GM18909 (cell line): ENCODE data around the gene ZNF335.

ENCODE experiments used
- ATAC-seq: cut with Tn5 transposase; IDR thresholded peaks from one replicate; pipeline ENCODE4 v1.9.1; 2021; ENCODE audit warnings: mild to moderate bottlenecking; ENCODE audit not compliant: unreplicated experiment, poor library complexity

Gene ZNF335

DNA sequence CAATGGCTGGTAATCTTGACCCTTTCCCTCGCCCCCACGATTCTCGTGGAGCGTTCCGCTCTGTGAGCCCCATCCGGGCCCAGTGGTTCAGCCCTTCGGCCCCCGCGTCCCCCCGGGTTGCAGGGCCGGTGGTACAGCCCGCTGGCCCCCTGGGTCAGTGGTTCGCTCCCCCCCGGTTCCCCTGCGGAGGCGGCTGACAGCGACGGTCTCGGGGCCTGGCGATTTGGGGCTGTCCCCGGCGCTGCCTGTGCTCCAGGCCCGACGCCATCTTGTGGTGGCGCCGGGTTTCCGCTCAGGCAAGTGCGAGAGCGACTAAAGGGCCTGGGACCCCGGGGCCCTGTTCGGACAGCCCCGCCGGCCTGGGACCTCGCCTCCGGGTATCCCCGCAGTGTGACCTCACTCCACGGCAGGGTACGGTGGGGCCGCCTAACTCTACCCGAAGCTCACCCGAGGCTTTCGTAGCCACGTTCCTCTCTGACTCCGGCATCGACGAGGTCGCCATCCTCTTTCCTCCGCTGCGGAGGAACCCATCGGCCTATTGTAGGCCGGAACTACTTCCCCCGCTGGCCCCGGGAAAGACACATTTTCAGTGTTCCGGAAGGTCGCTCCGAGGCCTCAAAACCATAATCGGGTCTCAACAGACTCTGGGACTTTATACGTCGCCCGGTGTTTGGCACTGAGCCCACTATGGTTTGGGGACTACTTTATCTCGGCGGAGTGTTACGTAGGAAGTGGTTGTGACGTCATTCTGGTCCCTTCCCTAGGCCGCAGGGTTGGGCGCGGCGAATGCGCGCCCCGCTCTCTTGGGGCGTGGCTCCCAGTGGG is at the start of gene ZNF335:
Gene ZNF335 (minus strand): TSS at position 529 of the 825 bp plus-strand sequence. CDS start 793 bp downstream, outside the sequence.
- peak; percentile 79 for ATAC-seq

DNA sequence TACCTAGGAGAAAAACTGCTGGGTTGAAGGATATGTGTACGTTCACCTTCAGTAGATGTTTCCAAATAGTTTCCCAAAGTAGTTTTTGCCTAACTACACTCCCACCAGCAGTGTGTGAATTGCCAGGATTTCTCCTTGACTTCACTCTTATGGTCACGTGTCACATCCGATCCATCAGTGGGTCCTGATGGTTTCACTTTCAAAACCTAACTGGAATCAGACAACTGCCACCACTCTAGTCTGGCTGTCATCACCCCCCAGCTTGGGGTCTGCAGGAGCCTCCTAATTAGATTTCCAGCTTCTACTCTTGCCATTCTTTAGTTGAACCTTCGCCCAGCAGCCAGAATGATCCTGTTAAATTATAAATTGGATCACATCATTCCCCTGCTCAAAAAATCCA is 48.6 kb upstream of the ZNF335 start:
- ATAC-seq, result no peak

- no peak for ATAC-seq
Observed at GRCh38 chr20:46018611-46019010, 46.6 kb upstream of the ZNF335 start.

DNA sequence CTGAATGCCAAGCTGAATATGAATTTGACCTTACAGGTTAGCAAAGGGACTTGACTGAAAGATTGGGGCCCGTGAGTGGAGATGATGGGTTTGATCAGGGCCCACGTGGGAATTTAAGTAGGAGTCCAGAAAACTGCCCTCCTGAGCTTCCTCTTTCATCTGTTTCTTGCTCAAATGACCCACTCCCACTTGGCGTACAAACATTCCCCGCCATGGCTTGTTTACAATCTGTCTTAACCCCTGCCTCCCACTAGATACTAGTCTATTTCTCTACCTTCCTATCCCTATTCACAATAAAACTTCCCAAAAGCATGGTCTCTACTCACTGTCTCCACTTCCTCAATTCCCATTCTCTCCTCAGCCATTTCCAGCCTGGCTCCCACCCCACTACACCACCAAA is 46.1 kb upstream of the ZNF335 start:
- no peak for ATAC-seq

DNA sequence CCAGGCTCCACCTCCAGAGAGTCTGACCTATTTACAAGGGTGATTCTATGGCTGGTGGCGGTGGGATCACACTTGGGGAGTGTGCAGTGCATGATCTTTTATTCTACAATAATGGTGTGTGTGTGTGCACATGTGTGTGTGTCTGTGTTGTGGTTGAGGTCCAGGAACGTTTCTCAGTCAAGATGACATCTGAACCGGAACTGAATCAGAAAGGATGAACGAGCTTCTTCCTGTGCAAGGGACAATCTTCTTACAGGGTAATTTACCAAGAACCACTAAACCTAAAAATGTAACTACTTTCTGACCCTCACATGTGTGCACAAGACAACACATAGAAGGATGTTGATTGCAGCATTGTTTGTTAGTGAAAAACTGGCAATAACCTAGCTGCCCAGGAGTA is 45.3 kb upstream of the ZNF335 start:
- ATAC-seq, result no peak

- ATAC-seq, result no peak
Observed at GRCh38 chr20:46014517-46015396, 42.8 kb upstream of the ZNF335 start.

DNA sequence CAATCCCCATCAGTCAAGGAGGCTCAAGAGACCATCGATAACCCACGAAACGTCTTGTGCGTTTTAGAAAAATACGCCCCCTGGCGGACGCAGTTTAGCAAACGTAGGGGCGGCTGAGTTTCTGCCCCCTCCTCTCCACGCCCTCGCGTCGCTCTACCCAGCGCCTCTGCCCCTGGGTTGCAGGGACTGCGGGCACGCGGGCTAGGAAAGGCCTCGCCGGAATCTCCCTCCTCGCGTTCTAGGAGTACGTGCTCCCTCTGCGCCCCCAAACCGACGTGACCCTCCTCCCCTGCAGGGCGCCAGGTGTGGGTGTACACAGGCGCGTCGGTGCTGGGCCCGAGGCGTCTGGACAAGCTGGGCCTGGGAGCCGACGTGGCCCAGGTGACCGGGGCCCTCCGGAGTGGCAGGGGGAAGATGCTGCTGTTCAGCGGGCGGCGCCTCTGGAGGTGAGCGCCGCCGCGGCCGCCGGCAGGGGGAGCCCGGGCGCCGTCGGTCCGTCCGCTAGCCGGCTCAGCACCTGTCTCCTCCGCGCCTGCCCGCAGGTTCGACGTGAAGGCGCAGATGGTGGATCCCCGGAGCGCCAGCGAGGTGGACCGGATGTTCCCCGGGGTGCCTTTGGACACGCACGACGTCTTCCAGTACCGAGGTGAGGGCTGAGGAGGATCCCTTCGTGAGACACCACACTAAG is 42.0 kb upstream of the ZNF335 start:
- peak; percentile 78 for ATAC-seq

GRCh38 chr20:46013322-46013828 is 41.4 kb upstream of the ZNF335 start:
- no peak for ATAC-seq

DNA sequence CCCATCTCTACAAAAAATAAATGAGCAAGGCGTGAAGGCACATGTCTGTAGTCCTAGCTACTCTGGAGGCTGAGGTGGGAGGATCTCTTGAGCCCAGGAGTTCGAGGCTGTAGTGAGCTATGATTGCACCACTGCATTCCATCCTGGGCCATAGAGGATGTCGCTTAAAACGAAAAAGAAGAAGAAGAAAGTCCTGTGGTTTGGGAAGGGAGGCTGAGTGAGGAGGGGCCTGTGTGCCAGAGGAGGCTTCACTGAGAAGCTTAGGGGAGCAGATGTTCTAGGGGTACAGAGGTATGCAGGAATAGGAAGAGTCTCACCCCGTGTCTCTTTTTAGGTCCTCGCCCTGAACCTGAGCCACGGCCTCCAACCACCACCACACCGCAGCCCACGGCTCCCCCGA is 40.9 kb upstream of the ZNF335 start:
- no peak for ATAC-seq

GRCh38 chr20:46011631-46012482 is 39.9 kb upstream of the ZNF335 start:
- no peak for ATAC-seq

- no peak for ATAC-seq
Observed at GRCh38 chr20:46010491-46011391, 38.7 kb upstream of the ZNF335 start.

- ATAC-seq, result no peak
Observed at GRCh38 chr20:46009816-46010215, 37.8 kb upstream of the ZNF335 start.

DNA sequence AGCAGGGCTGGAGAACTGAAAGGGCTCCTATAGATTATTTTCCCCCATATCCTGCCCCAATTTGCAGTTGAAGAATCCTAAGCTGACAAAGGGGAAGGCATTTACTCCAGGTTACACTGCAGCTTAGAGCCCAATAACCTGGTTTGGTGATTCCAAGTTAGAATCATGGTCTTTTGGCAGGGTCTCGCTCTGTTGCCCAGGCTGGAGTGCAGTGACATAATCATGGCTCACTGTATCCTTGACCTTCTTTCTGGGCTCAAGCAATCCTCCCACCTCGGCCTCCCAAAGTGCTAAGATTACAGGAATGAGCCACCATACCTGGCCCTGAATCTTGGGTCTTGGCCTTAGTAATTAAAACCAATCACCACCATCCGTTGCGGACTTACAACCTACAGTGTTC is 35.7 kb upstream of the ZNF335 start:
- ATAC-seq, result no peak

GRCh38 chr20:46006964-46007363 is 35.0 kb upstream of the ZNF335 start:
- ATAC-seq, result no peak

- no peak for ATAC-seq
Observed at GRCh38 chr20:46006022-46006705, 34.2 kb upstream of the ZNF335 start.

- ATAC-seq, result no peak
Observed at GRCh38 chr20:46004889-46005473, 33.0 kb upstream of the ZNF335 start.

- no peak for ATAC-seq
Observed at GRCh38 chr20:46004187-46004586, 32.2 kb upstream of the ZNF335 start.

DNA sequence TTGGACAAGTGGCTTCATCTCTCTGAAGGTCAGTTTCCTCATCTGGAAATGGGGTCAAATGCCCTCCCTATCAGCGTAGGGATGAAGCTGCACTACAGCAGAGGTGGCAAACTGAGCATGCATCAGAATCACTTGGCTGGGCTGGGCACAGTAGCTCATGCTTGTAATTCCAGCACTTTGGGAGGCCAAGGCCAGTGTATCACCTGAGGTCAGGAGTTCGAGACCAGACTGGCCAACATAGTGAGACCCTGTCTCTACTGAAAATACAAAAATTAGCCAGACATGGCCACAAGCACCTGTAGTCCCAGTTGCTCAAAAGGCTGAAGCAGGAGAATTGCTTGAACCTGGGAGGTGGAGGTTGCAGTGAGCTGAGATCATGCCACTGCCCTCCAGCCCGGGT is 30.0 kb upstream of the ZNF335 start:
- no peak for ATAC-seq
